A673 (cell line): ENCODE measurements around the gene FAM3C. TPM values are rescaled to one million over a fixed set of nuclear protein-coding genes. Genes with fewer than 3 reads are reported as not detected.

Experiments used
- BruUV-seq: library from RNA; stranded (reverse); fragments of 400-500 nt; replicated peaks from 2 replicates; lab custom pipeline; 2021; lab: Mats Ljungman, UMichigan
- CTCF ChIA-PET: fragments of 300-600 bp; sonication (Branson Sonifier 250); formaldehyde crosslinking; loops from one replicate; lab custom pipeline; 2022; ENCODE audit warnings: antibody characterized with exemption; lab: Charles Lee
- POLR2A ChIA-PET: fragments of 300-600 bp; sonication (Branson Sonifier 250); formaldehyde crosslinking; loops from one replicate; lab custom pipeline; 2022; ENCODE audit warnings: antibody characterized with exemption; ENCODE audit not compliant: low non-redundant PET; lab: Charles Lee
- DNase-seq: peaks from one replicate; pipeline ENCODE4 v3.0.0-alpha.2; 2015; ENCODE audit warnings: low spot score
- H3K27ac ChIP-seq: fragments of 200-600 bp; sonication (generic); 2 replicates; pipeline ENCODE4 v1.5.1; 2016; ENCODE audit warnings: mixed run types, low read depth, mild to moderate bottlenecking, mixed read lengths, antibody characterized with exemption, low read length; ENCODE audit not compliant: poor library complexity, severe bottlenecking
- H3K27me3 ChIP-seq: fragments of 200-600 bp; sonication (generic); replicated peaks from 2 replicates; pipeline ENCODE4 v1.6.1; 2017; ENCODE audit warnings: mixed run types, low read depth, mild to moderate bottlenecking, mixed read lengths, antibody characterized with exemption, low read length; ENCODE audit not compliant: insufficient read depth, poor library complexity
- H3K36me3 ChIP-seq: fragments of 200-600 bp; sonication (generic); 2 replicates; pipeline ENCODE4 v1.6.1; 2016; ENCODE audit warnings: mixed run types, mild to moderate bottlenecking, mixed read lengths, antibody characterized with exemption, low read length; ENCODE audit not compliant: insufficient read depth, poor library complexity, severe bottlenecking
- H3K4me1 ChIP-seq: fragments of 200-600 bp; sonication (generic); 2 replicates; pipeline ENCODE4 v1.6.1; 2017; ENCODE audit warnings: mixed run types, mild to moderate bottlenecking, mixed read lengths, antibody characterized with exemption, low read length; ENCODE audit not compliant: insufficient read depth, poor library complexity, severe bottlenecking
- H3K4me3 ChIP-seq: fragments of 200-600 bp; sonication (generic); 2 replicates; pipeline ENCODE4 v1.5.1; 2016; ENCODE audit warnings: low read depth, mixed run types, mild to moderate bottlenecking, mixed read lengths, low read length; ENCODE audit not compliant: poor library complexity, severe bottlenecking
- H3K9me3 ChIP-seq: fragments of 200-600 bp; sonication (generic); 2 replicates; pipeline ENCODE4 v1.6.1; 2016; ENCODE audit warnings: mixed run types, low read depth, mild to moderate bottlenecking, mixed read lengths, antibody characterized with exemption, low read length; ENCODE audit not compliant: poor library complexity, severe bottlenecking
- CTCF ChIP-seq: fragments of 300-800, 200-600 bp; sonication (generic); conservative IDR thresholded peaks from 2 replicates; pipeline ENCODE4 v1.5.1; 2017; ENCODE audit warnings: low read depth, mild to moderate bottlenecking, antibody characterized with exemption, low read length, moderate library complexity, mixed read lengths
- EZH2 ChIP-seq: fragments of 200-600 bp; sonication (generic); IDR thresholded peaks from 2 replicates; pipeline ENCODE4 v1.6.1; 2017; ENCODE audit warnings: borderline replicate concordance, low read depth, mild to moderate bottlenecking, mixed read lengths, antibody characterized with exemption, low read length; ENCODE audit not compliant: poor library complexity, severe bottlenecking
- intact Hi-C: fragments of 100-400 bp; cut with micrococcal nuclease; formaldehyde crosslinking; loops from one replicate; pipeline ENCODE4 v1.10.0; 2022; ENCODE audit not compliant: unreplicated experiment
- total RNA-seq: library from RNA; stranded (reverse); gene quantifications from 2 replicates; pipeline ENCODE4 v1.2.3, GENCODE V29; 2021

The FAM3C gene
- total RNA-seq, 1 experiment from 2014 or later: 33.0 TPM

DNA sequence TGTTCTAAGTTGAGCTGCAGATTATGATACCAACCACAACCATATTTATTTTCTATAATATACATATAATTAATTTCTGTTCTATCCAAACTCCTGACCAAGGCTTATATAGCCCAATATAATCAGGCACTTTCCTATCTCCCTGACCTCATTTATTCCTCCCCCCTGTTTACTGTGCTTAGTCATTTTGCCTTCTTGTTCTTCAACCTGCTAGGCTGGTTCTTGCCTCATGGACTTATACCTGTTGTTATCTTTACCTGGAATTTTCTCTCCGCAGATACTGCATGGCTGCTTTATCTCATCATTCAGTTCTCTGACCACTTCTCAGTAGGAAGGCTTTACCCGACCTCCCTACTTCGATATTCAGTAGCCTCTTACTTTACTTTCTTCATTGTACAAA lies 24.9 kb upstream of the FAM3C start:
- Histone ChIP-seq H3K27me3 (no peaks in the 10 kb centered on the region), H3K4me1 (no peaks in the 10 kb centered on the region), H3K9me3 (no peaks in the 10 kb centered on the region), H3K36me3 (no peaks in the 10 kb centered on the region), H3K27ac (no peak overlapping the region), H3K4me3 (no peak overlapping the region)
- CTCF ChIA-PET: no interaction called here
- no peak for TF ChIP-seq EZH2
- TF ChIP-seq CTCF: no peak
- intact Hi-C loops: no loop called here
- no TSS peak for BruUV-seq
- no peak for DNase-seq
- POLR2A ChIA-PET: no interaction called here

GRCh38 chr7:121419201-121420148 lies 23.4 kb upstream of the FAM3C start:
- Histone ChIP-seq H3K27me3 (no peaks in the 10 kb centered on the region), H3K4me1 (no peaks in the 10 kb centered on the region), H3K9me3 (no peaks in the 10 kb centered on the region), H3K36me3 (no peaks in the 10 kb centered on the region), H3K27ac (no peak overlapping the region), H3K4me3 (no peak overlapping the region)
- BruUV-seq: no TSS peak
- POLR2A ChIA-PET: no interaction called here
- CTCF ChIA-PET: interaction anchor here (0.6 kb wide), 1 partner anchor 11 kb away, joined by 3 read pairs; no protein-coding TSS in a partner anchor
- TF ChIP-seq CTCF (no peak), EZH2 (no peak)
- intact Hi-C loops: no loop called here
- no peak for DNase-seq

DNA sequence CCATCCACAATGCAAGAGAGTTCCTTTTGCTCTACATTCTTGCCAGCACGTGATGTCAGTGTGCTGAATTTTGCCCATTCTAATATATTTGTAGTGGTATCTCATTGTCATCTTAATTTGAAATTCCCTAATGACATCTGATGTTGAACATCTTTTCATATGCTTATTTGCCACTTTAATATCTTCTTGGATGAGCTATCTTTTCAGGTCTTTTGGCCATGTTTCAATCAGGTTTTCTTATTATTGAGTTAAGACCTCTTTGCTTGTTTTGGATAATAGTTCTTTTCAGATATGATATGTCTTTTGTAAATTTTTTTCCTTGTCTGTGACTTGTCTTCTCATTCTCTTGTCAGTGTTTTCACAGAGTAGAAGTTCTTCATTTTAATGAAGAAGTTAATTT lies 20.4 kb upstream of the FAM3C start:
- TF ChIP-seq CTCF: no peak
- no peak for TF ChIP-seq EZH2
- intact Hi-C loops: no loop called here
- H3K4me3 ChIP-seq: no peak overlapping the region
- no peak overlapping the region for H3K27ac ChIP-seq
- POLR2A ChIA-PET: no interaction called here
- no peaks in the 10 kb centered on the region for H3K9me3 ChIP-seq
- DNase-seq: no peak
- CTCF ChIA-PET: no interaction called here
- no peaks in the 10 kb centered on the region for H3K27me3 ChIP-seq
- no peaks in the 10 kb centered on the region for H3K36me3 ChIP-seq
- BruUV-seq: no TSS peak
- H3K4me1 ChIP-seq: peaks cover 6% of the 10 kb centered on the region
